ENCODE measurements around the gene SLC9A3.

Gene SLC9A3

GRCh38 chr5:421287-421880 is 102.9 kb downstream of the SLC9A3 start:
- TF ChIP-seq GATA3 (IDR thresholded peaks at IDR 0.05; ENCODE audit: low read depth, low read length) (no peak), GATA2 (IDR thresholded peaks at IDR 0.05; ENCODE audit: low read depth, low read length) (no peak)

DNA sequence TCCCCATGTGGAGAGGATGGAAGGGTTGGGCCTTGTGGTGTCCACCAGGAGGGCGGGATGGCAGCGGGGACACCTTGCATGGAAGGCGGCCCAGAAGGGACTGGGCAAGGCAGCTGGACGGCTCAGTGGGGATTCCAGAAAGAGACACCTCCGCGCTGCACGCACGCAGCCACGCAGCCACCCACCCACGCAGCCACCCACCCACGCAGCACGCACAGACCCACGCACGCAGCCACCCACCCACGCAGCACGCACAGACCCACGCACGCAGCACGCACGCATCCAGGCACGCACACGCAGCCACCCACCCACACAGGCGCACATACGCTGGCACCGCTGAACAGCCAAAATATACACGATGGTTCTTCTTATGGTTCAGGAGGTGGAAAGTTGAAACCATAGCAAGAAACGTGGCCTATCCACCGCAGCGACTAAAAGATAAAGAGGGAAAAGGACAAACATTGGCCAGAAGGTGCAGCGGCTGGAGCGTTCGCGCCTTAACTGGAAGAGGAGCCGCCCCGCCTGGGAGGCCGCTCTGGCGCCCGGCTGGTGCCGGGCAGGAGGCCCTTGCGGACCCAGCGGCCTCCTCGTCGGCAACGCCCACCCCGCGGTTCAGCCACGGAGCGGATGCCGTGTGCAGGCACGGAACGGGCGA is 103.5 kb downstream of the SLC9A3 start:
- TF ChIP-seq GATA2 (IDR thresholded peaks at IDR 0.05; ENCODE audit: low read depth, low read length) = no peak
- TF ChIP-seq GATA3 (IDR thresholded peaks at IDR 0.05; ENCODE audit: low read depth, low read length) = no peak

All from SH-SY5Y (cell line).